Loucy (cell line): ENCODE measurements around the gene FFAR1.
"Not testable (repeated sequence)": the region's sequence is repeated elsewhere in the genome, so short reads cannot be mapped to it uniquely, and the experiment has no call there.

Experiments used
- H2AFZ ChIP-seq: fragments of 200-600 bp; sonication (generic); 2 replicates; pipeline ENCODE4 v1.6.0; 2016; ENCODE audit warnings: antibody characterized with exemption, mild to moderate bottlenecking, low read length, moderate library complexity
- H3F3A ChIP-seq: fragments of 200-600 bp; 2 replicates; pipeline ENCODE4 v1.6.0; 2016; ENCODE audit warnings: antibody characterized with exemption, low read depth, mild to moderate bottlenecking
- H3K27me3 ChIP-seq: fragments of 200-600 bp; sonication (generic); 2 replicates; pipeline ENCODE4 v1.6.1; 2014; ENCODE audit warnings: low read length, mild to moderate bottlenecking; ENCODE audit not compliant: insufficient read depth, poor library complexity, severe bottlenecking
- H3K36me3 ChIP-seq: fragments of 200-600 bp; sonication (generic); 2 replicates; pipeline ENCODE4 v1.6.1; 2016; ENCODE audit warnings: low read length; ENCODE audit not compliant: insufficient read depth
- H3K4me1 ChIP-seq: fragments of 200-600 bp; sonication (generic); 2 replicates; pipeline ENCODE4 v1.5.1; 2014; ENCODE audit warnings: low read length, mild to moderate bottlenecking; ENCODE audit not compliant: insufficient read depth, poor library complexity, severe bottlenecking
- H3K4me2 ChIP-seq: fragments of 200-600 bp; sonication (generic); 2 replicates; pipeline ENCODE4 v1.6.0; 2014; ENCODE audit warnings: antibody characterized with exemption, low read length, low read depth, mild to moderate bottlenecking; ENCODE audit not compliant: poor library complexity, severe bottlenecking
- H3K4me3 ChIP-seq: fragments of 200-600 bp; sonication (generic); 2 replicates; pipeline ENCODE4 v1.5.1; 2014; ENCODE audit warnings: low read length, mild to moderate bottlenecking, mixed read lengths; ENCODE audit not compliant: poor library complexity, severe bottlenecking
- H3K79me2 ChIP-seq: fragments of 200-600 bp; sonication (generic); 2 replicates; pipeline ENCODE4 v1.6.1; 2014; ENCODE audit warnings: low read length; ENCODE audit not compliant: insufficient read depth
- H3K9ac ChIP-seq: fragments of 200-600 bp; sonication (generic); 2 replicates; pipeline ENCODE4 v1.6.0; 2014; ENCODE audit warnings: mild to moderate bottlenecking, low read depth, low read length, moderate library complexity; ENCODE audit not compliant: poor library complexity, severe bottlenecking
- H3K9me2 ChIP-seq: fragments of 200-600 bp; sonication (generic); replicated peaks from 2 replicates; pipeline ENCODE4 v1.6.1; 2016; ENCODE audit warnings: low read depth, low read length, mixed read lengths
- H3K9me3 ChIP-seq: fragments of 200-600 bp; sonication (generic); 2 replicates; pipeline ENCODE4 v1.6.1; 2014; ENCODE audit warnings: mild to moderate bottlenecking, antibody characterized with exemption, low read length, low read depth; ENCODE audit not compliant: insufficient read depth
- H4K20me1 ChIP-seq: fragments of 200-600 bp; sonication (generic); 2 replicates; pipeline ENCODE4 v1.6.0; 2014; ENCODE audit warnings: antibody characterized with exemption, low read length, mild to moderate bottlenecking; ENCODE audit not compliant: insufficient read depth, poor library complexity, severe bottlenecking
- CTCF ChIP-seq: fragments of 200-600 bp; sonication (generic); conservative IDR thresholded peaks from 2 replicates; pipeline ENCODE4 v1.5.1; 2014; ENCODE audit warnings: mild to moderate bottlenecking, antibody characterized with exemption, low read length
- EZH2phosphoT487 ChIP-seq: fragments of 200-600 bp; IDR thresholded peaks from 2 replicates; pipeline ENCODE4 v1.6.1; 2018; ENCODE audit warnings: antibody characterized with exemption, mild to moderate bottlenecking, moderate library complexity, borderline replicate concordance

Gene FFAR1

GRCh38 chr19:35360081-35360480, 12.4 kb downstream of the FFAR1 start:
- H3F3A ChIP-seq, H3K79me2 ChIP-seq: not testable (repeated sequence)

GRCh38 chr19:35360880-35361420, 13.2 kb downstream of the FFAR1 start:
- H2AFZ ChIP-seq: 0 out of 2 replicates have a peak overlapping the region, but pooled peaks have one; percentile 18
- H3F3A ChIP-seq: no peaks in the 10 kb centered on the region
- H3K4me1 ChIP-seq: peaks cover 3% of the 10 kb centered on the region
- H3K4me3 ChIP-seq: no peak overlapping the region
- no peaks in the 10 kb centered on the region for H4K20me1 ChIP-seq
- H3K4me2 ChIP-seq: no peak overlapping the region
- no peaks in the 10 kb centered on the region for H3K9me3 ChIP-seq
- no peaks in the 10 kb centered on the region for H3K9me2 ChIP-seq
- TF ChIP-seq CTCF: no peak
- TF ChIP-seq EZH2phosphoT487: no peak
- no peaks in the 10 kb centered on the region for H3K36me3 ChIP-seq
- no peak overlapping the region for H3K9ac ChIP-seq
- no peaks in the 10 kb centered on the region for H3K79me2 ChIP-seq
- no peaks in the 10 kb centered on the region for H3K27me3 ChIP-seq

More at GRCh38 chr19:35360081-35360480, 12.4 kb downstream of the FFAR1 start:
- not testable (repeated sequence) for H3K9ac ChIP-seq, H3K9me3 ChIP-seq, H3K27me3 ChIP-seq, H3K4me2 ChIP-seq, H2AFZ ChIP-seq, H3K36me3 ChIP-seq, H3K4me3 ChIP-seq, H4K20me1 ChIP-seq, H3K9me2 ChIP-seq, H3K4me1 ChIP-seq

GRCh38 chr19:35362261-35363000, 14.7 kb downstream of the FFAR1 start:
- Histone ChIP-seq H3K4me1 (peaks cover 3% of the 10 kb centered on the region), H3K79me2 (no peaks in the 10 kb centered on the region), H3K9me2 (no peaks in the 10 kb centered on the region), H3K4me3 (no peak overlapping the region), H2AFZ (no peak overlapping the region), H3K4me2 (no peak overlapping the region), H3K27me3 (no peaks in the 10 kb centered on the region), H3F3A (no peaks in the 10 kb centered on the region), H4K20me1 (no peaks in the 10 kb centered on the region), H3K9ac (no peak overlapping the region), H3K9me3 (no peaks in the 10 kb centered on the region), H3K36me3 (no peaks in the 10 kb centered on the region)
- TF ChIP-seq EZH2phosphoT487 (no peak), CTCF (no peak)
